ENCODE measurements around the gene INTS15. TPM values are rescaled to one million over a fixed set of nuclear protein-coding genes. Genes with fewer than 3 reads are reported as not detected.

INTS15 gene
- total and polyA plus RNA-seq, 8 donors: 9.3 to 203 (median 24.2) TPM

DNA sequence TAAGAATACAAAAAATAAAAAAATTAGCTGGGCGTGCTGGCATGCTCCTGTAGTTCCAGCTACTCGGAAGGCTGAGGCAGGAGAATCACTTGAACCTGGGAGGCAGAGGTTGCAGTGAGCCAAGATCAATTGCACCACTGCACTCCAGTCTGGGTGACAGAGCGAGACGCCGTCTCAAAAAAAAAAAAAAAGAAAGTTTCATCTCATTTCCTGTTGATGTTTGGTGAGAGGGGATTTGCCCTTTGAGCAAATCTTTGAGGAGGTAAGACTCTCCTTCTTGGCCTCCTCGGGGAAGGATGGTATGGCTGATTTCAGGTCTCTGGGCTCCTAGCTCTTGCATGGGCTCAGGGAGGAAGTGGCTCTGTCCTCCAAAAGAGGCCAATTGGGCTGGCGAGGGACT, 35.0 kb upstream of the INTS15 start:
- Histone ChIP-seq H3K4me3 (no peak overlapping the region), H3K27me3 (peaks cover 0 to 10% (median 2%) of the 10 kb centered on the region in 3 donors), H3K9me3 (no peaks in the 10 kb centered on the region), H3K27ac (no peak overlapping the region), H3K36me3 (no peaks in the 10 kb centered on the region), H3K4me1 (no peaks in the 10 kb centered on the region)
- 67 to 79% (median 78%) methylated on average over 7 of the region's 7 CpGs for WGBS, 5 donors
- TF ChIP-seq POLR2AphosphoS5 (IDR thresholded peaks at IDR 0.05) (no peak), POLR2A (IDR thresholded peaks at IDR 0.05) (no peak), EP300 (IDR thresholded peaks at IDR 0.05) (no peak)
- TF ChIP-seq, protein P1, sequence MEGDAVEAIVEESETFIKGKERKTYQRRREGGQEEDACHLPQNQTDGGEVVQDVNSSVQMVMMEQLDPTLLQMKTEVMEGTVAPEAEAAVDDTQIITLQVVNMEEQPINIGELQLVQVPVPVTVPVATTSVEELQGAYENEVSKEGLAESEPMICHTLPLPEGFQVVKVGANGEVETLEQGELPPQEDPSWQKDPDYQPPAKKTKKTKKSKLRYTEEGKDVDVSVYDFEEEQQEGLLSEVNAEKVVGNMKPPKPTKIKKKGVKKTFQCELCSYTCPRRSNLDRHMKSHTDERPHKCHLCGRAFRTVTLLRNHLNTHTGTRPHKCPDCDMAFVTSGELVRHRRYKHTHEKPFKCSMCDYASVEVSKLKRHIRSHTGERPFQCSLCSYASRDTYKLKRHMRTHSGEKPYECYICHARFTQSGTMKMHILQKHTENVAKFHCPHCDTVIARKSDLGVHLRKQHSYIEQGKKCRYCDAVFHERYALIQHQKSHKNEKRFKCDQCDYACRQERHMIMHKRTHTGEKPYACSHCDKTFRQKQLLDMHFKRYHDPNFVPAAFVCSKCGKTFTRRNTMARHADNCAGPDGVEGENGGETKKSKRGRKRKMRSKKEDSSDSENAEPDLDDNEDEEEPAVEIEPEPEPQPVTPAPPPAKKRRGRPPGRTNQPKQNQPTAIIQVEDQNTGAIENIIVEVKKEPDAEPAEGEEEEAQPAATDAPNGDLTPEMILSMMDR (IDR thresholded peaks at IDR 0.05): no peak
- intact Hi-C loops (cut with DNase I; ENCODE audit: low total_unique reads): no loop called here
- no peak for DNase-seq

DNA sequence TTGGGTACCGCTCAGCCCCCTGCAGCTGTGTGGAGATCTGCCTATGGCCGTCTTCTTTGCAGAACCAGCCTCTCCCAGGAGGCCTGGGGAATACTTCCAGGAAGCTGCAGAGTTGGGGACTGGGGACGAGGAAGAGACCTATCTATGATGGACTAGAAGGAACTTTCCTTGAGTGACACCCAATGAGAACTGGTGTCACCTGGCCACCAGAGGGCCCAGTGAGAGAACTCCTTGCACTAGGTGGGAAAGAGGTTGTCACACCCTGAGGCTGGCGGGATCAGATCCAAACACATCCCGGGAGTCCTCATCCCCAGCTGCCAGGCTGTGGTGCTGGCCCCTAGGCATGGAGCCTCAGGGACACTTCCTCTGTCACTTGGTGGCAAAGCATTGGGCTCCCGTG, 33.6 kb upstream of the INTS15 start:
- Histone ChIP-seq H3K36me3 (no peaks in the 10 kb centered on the region), H3K4me3 (no peak overlapping the region), H3K9me3 (no peaks in the 10 kb centered on the region), H3K27ac (no peak overlapping the region), H3K27me3 (peaks cover 0 to 11% (median 3%) of the 10 kb centered on the region in 3 donors), H3K4me1 (no peaks in the 10 kb centered on the region)
- no peak for TF ChIP-seq POLR2A (IDR thresholded peaks at IDR 0.05)
- intact Hi-C loops (cut with DNase I; ENCODE audit: low total_unique reads): no loop called here
- peak; percentile 27 to 39 for DNase-seq
- 46 to 69% (median 50%) methylated on average over 5 to 6 of the region's 6 CpGs for WGBS, 5 donors

DNA sequence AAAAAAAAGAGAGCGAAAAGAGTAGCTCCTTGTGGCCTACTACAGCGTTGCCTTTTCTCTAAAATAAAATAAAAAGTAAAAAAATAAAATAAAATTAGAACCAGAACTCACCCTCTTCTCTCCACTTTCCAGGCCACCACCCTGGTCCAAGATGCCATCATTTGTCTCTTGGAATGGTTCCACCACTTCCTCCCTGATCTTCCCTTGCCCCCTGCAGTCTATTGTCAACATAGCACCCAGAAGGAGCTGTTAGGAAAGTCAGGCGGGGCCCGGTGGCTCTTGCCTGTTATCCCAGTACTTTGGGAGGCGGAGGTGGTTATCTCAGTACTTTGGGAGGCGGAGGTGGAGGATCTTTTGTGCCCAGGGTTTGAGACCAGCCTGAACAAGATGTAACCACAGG, 31.0 kb upstream of the INTS15 start:
- Histone ChIP-seq H3K27ac (no peak overlapping the region), H3K27me3 (peaks cover 0 to 10% (median 3%) of the 10 kb centered on the region in 3 donors), H3K4me1 (no peaks in the 10 kb centered on the region), H3K36me3 (no peaks in the 10 kb centered on the region), H3K9me3 (no peaks in the 10 kb centered on the region), H3K4me3 (no peak overlapping the region)
- DNase-seq: peak in 1 of 2 donors; percentile 44
- intact Hi-C loops (cut with DNase I; ENCODE audit: low total_unique reads): no loop called here
- WGBS, 5 donors: 45 to 59% (median 49%) methylated on average over 6 of the region's 6 CpGs
- TF ChIP-seq POLR2AphosphoS5 (IDR thresholded peaks at IDR 0.05) (no peak), POLR2A (IDR thresholded peaks at IDR 0.05) (no peak), EP300 (IDR thresholded peaks at IDR 0.05) (no peak)
- TF ChIP-seq, protein P1 (IDR thresholded peaks at IDR 0.05): no peak

DNA sequence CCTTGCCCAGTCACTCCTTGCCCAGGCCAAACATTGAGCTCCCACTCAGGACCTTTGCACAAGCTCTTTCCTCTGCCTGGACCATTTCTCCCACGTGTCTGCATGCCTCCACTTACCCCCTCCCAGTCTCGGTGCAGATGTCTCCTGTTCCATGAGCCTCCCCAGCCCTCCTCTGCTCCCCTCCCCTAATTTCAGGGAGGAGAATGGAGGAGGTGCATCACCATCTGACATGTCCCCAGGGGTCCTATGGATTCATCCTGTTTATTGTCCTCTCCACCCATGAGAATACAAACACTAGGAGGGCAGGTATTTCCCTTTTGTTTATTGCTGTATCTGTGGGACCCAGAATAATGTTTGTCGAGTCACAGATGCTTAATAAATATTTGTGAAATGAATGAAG, 29.9 kb upstream of the INTS15 start:
- no peak overlapping the region for H3K4me3 ChIP-seq
- H3K36me3 ChIP-seq: no peaks in the 10 kb centered on the region
- no peak overlapping the region for H3K27ac ChIP-seq
- peaks cover 0 to 10% (median 3%) of the 10 kb centered on the region in 3 donors for H3K27me3 ChIP-seq
- H3K9me3 ChIP-seq: no peaks in the 10 kb centered on the region
- intact Hi-C loops (cut with DNase I; ENCODE audit: low total_unique reads): no loop called here
- TF ChIP-seq POLR2AphosphoS5 (IDR thresholded peaks at IDR 0.05): no peak
- no peak for TF ChIP-seq EP300 (IDR thresholded peaks at IDR 0.05)
- TF ChIP-seq POLR2A (IDR thresholded peaks at IDR 0.05): no peak
- TF ChIP-seq, protein P1 (IDR thresholded peaks at IDR 0.05): no peak
- DNase-seq: no peak
- 29 to 37% (median 32%) methylated on average over 3 of the region's 3 CpGs for WGBS, 5 donors
- no peaks in the 10 kb centered on the region for H3K4me1 ChIP-seq

DNA sequence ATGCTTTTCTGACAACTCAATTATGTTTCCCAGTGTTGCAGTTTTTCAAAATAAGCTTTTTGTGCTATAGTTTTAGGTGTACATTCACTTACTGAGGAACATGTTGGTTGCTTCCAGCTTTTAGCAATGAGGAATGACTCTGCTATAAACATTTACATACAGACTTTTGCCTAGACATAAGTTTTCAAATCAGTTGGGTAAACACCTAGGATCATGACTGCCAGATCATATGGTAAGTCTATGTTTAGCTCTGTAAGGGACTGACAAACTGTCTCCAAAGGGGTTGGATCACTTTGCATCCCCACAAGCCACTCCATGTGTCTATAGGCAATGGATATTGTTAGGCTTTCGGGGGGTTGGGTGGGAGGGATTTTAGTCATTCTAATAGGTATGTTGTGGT, 27.7 kb upstream of the INTS15 start:
- 81 to 94% (median 83%) methylated on average over 1 of the region's 1 CpG for whole genome bisulfite sequencing, 5 donors
- H3K4me1 ChIP-seq: no peaks in the 10 kb centered on the region
- no peaks in the 10 kb centered on the region for H3K36me3 ChIP-seq
- H3K27ac ChIP-seq: no peak overlapping the region
- intact Hi-C loops (cut with DNase I; ENCODE audit: low total_unique reads): no loop called here
- H3K9me3 ChIP-seq: no peaks in the 10 kb centered on the region
- no peak for DNase-seq
- H3K4me3 ChIP-seq: no peak overlapping the region
- TF ChIP-seq, protein P1 (IDR thresholded peaks at IDR 0.05): no peak
- no peak for TF ChIP-seq EP300 (IDR thresholded peaks at IDR 0.05)
- TF ChIP-seq POLR2A (IDR thresholded peaks at IDR 0.05): no peak
- TF ChIP-seq POLR2AphosphoS5 (IDR thresholded peaks at IDR 0.05): no peak
- peaks cover 0 to 10% (median 3%) of the 10 kb centered on the region in 3 donors for H3K27me3 ChIP-seq
